ENCODE results near the gene CCDC30.

DNA sequence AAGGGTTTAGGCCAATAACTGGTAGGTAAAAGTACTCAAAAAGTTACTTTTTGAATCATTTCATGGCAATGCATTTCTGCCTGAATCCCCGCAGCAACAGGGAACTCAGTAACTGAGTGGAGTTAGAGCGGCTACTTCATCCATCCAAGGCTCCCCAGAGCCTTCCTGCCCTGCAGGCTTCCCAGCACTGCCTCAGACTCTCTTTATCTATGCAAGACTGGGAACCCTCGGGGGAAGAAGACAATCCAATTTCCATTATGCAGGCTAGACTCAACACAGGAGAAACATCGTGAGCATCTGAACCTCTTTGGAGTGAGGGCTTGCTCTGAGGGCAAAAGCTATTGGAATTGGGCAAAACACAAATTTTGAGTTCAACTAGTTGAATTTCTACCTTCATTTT, 30.4 kb upstream of the CCDC30 start:
- TF ChIP-seq, protein P1, sequence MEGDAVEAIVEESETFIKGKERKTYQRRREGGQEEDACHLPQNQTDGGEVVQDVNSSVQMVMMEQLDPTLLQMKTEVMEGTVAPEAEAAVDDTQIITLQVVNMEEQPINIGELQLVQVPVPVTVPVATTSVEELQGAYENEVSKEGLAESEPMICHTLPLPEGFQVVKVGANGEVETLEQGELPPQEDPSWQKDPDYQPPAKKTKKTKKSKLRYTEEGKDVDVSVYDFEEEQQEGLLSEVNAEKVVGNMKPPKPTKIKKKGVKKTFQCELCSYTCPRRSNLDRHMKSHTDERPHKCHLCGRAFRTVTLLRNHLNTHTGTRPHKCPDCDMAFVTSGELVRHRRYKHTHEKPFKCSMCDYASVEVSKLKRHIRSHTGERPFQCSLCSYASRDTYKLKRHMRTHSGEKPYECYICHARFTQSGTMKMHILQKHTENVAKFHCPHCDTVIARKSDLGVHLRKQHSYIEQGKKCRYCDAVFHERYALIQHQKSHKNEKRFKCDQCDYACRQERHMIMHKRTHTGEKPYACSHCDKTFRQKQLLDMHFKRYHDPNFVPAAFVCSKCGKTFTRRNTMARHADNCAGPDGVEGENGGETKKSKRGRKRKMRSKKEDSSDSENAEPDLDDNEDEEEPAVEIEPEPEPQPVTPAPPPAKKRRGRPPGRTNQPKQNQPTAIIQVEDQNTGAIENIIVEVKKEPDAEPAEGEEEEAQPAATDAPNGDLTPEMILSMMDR (optimal IDR thresholded peaks at IDR 0.05 in 1 of 3, IDR thresholded peaks at IDR 0.05 in 1 of 3, conservative IDR thresholded peaks at IDR 0.05 in 1 of 3; ENCODE audit: extremely low read depth in 1 of 3, insufficient read depth in 2 of 3, low read length in 3 of 3): no peak
- TF ChIP-seq EZH2 (IDR thresholded peaks at IDR 0.05; ENCODE audit: low read length): no peak

Data from keratinocyte (primary cell).